GM21825 (cell line): ENCODE results near the gene TRIM25.
A peak's percentile ranks its signal among the peaks of the same experiment; 100 is the strongest.
"Not testable (repeated sequence)": the region's sequence is repeated elsewhere in the genome, so short reads cannot be mapped to it uniquely, and the experiment has no call there.

Source experiments
- ATAC-seq: cut with Tn5 transposase; IDR thresholded peaks from one replicate; pipeline ENCODE4 v1.9.1; 2021; ENCODE audit warnings: mild to moderate bottlenecking, moderate library complexity; ENCODE audit not compliant: unreplicated experiment

Gene TRIM25, protein sequence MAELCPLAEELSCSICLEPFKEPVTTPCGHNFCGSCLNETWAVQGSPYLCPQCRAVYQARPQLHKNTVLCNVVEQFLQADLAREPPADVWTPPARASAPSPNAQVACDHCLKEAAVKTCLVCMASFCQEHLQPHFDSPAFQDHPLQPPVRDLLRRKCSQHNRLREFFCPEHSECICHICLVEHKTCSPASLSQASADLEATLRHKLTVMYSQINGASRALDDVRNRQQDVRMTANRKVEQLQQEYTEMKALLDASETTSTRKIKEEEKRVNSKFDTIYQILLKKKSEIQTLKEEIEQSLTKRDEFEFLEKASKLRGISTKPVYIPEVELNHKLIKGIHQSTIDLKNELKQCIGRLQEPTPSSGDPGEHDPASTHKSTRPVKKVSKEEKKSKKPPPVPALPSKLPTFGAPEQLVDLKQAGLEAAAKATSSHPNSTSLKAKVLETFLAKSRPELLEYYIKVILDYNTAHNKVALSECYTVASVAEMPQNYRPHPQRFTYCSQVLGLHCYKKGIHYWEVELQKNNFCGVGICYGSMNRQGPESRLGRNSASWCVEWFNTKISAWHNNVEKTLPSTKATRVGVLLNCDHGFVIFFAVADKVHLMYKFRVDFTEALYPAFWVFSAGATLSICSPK

DNA sequence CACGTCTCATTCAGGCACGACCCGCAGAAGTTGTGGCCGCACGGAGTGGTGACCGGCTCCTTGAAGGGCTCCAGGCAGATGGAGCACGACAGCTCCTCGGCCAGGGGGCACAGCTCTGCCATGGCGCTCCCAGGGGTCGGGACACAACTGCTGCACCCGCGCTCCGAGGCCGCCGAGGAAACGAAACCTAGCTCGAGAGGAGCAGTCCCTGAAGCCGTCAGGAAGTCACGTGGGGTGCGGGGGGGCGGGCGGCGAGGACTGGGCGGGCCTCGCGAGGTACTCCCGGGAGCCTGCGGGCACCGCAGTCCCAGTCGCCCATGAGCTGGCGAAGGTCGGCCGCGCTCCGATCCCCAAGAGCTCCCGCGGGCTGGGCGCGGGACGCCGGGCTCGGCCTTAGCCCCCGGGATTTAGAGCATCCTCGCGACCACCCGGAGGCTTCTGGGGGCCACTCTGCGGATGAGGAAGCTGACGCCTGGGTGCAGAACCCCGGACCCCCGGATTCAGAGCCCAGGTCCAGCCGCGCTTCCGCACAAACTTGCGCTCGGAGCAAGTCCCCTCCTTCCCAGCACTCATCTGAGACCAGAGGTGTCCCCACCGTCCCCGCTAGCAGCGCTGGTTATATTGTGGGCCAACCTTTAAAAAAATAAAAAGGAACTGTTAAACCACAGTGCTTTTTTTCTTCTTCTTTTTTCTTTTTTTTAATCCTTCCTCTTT lies at the start of gene TRIM25:
Gene TRIM25, minus strand, starts transcription at position 183 of the 714 bp plus-strand sequence. Its CDS starts 61 bp downstream, at position 122.
- peak; percentile 62 for ATAC-seq

DNA sequence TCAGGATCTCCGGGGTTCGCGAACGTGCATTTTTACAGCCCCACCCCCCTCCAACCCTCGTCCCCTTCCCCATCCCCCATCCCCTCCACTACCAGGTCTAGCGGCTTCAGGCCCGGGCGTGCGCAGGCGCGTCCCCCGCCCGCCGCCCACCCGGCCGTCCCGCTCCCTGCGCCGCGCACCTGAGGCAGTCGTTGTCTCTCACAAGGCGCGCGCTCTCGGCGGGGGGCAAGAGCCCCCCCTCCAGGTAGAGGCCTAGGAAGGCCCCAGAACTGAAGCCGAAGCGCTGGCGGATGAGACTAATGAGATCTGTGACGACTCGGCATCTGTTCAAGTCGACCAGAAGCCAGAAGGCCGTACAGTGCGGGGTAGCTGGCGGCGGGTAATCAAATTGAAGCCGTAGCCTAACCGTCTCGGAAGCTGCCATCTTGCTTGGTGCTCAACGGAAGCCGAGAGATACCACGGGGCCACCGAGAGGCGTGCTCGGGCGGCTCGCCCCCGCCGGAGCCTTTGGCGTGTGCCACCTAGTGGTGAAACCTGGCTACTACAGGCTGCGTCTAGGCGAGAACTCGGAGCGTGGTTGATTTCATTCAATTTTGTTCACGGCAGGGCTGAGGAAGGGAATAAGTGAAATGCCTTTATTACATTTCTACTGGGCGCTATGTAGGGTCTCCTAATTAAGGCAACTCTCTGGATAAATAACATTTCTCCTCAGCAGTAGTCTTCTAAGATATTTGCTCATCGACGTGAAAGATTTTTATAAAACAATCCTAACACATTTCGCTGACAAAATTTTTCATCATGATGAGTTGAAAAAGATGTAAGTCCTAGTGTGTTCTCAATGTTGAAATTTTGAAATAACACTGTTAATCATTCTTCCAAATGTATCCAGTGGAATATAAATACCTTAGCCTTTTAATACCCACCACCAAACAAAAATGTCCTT lies 47.0 kb upstream of the TRIM25 start, which contains the start of gene COIL:
Gene COIL, minus strand, starts transcription at position 455 of the 943 bp plus-strand sequence. Its CDS starts 31 bp downstream, at position 424.
- ATAC-seq = peak; percentile 96

DNA sequence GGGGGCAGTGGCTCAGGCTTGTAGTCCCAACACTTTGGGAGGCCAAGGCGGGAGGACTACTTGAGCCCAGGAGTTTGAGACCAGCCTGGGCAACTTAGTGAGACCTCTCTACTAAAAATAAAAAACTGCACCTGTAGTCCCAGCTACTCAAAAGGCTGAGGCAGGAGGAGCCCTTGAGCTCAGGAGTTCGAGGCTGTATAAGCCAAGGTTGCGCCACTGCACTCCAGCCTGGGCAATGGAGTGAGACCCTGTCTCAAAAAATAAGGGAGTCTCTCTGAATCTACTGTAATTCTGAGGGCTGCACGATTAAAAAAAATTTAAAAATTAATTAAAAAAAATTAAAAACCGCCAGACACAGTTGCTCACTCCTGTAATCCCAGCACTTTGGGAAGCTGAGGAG lies 43.1 kb upstream of the TRIM25 start:
- no peak for ATAC-seq

DNA sequence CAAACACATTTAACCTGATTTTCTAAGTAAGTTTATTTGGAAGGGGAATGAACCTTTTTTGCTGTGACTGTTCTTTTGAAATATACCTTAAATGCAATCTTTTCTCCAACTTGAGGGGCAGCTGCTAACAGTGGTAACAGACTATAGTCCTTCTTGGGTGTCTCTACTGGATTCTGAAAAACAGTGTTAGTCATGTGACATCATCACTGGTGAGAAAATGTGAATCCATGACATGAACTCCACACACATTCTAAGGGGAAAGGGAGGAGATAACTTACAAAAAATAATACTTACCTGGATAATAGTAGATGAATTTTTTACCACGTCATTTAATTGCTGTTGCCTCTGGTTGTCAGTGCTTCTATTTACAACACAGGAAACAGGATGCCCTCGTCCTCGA lies 35.7 kb upstream of the TRIM25 start:
- ATAC-seq = no peak

DNA sequence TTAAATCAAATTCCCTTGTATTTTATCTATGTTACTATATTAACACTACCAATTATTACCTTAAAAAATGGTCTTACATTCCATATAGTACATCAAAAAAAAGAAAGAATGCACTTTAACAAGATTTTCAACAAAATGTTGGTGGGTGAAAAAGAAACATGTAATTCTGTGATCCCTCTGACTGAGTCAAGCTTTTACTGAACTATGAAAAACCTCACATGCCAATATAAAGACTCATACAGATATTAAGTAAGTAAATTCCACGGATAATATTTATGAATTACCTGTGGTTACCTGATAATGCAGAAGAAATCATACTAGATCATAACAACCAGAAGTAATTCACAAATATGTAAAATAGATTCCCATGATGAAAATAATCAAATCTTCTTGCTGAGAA lies 34.6 kb upstream of the TRIM25 start:
- no peak for ATAC-seq

DNA sequence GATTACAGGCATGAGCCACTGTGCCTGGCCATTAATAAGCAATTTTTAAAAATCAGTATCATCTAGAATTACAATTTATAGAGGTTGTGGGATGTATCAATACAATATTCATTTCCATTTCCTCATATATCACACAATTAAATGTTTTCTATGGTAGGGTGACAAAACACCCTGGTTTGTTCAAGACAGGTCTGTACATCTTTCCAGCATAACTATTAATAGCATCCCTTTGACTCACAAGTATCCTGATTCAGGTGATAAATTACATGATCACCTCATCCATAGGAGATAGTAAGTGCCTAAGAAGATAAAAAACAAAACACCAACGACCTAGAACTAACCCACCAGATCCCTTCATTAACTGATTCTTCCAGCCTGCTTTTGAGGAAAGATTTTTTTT lies 33.9 kb upstream of the TRIM25 start:
- no peak for ATAC-seq

DNA sequence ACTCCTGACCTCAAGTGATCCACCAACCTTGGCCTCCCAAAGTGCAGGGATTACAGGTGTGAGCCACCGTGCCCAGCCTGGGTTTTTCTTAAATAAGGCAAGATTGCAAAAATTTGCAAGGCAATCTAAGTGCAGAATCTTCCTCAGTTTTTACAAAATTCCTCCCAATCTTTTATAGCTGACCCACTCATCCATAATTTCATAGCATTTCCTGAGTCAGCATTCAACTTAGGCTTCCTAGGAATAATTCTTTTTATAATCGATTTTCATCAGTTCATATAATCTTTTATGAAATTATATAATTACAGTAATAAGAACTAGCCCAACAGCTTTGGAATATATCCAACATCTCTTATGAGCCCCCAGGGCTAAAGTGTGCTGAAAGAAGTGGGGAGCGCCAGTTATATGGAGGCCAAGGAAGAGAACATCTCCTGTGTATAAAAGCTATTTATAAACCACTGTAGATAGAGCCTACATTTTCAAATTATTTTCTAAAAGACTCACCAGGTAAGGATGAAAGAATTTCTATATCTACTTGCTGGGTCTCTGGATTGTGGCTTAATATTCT lies 32.2 kb upstream of the TRIM25 start:
- ATAC-seq = no peak

DNA sequence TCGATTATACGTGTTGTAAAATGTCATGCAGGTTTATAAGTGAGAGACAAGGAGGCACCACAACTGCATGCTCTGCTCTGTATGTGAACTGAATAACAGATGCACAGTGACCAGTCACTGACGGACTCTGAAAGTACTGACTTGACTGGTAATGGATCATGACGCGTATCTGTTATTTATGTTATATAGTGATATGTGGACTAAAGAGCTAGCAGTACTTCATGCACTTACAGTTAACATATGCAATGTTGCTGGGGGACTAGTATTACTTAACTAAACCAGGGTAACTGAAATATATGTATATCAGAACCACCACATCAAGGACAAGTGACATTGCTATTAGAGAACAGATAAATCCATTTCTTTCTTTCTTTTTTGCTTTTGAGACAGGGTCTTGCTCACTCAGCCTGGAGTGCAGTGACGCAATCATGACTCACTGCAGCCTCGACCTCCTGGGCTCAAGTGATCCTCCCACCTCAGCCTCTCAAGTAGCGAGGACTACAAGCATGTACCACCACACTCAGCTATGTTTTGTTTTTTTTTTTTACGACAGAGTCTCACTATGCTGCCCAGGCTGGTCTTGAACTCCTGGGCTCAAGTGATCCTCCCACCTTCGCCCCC lies 29.8 kb upstream of the TRIM25 start:
- no peak for ATAC-seq

DNA sequence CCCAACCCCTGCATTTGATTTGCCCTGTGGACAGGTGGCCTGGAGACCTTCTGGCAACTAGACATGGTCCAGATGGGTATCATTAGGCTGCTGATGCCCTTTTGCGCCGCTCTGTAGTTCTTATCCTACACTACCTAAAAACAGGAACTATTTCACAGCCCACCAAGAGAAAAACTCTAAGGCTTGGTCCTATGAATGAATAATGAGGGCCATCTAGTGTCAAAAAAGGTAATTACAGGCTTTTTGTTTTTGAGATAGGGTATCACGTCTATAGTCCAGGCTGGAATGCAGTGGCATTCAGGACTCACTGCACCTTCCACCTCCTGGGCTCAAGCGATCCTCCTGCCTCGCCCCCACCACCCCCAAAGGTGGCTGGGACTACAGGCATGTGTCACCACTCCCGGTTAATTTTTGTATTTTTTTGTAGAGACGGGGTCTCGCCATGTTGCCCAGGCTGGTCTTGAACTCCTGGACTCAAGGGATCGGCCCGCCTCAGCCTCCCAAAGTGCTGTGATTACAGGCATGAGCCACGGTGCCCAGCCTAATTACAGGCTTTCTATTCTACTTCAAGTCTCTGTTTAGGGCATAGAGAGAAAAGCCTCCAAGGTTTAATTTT lies 26.1 kb upstream of the TRIM25 start:
- peak; percentile 67 for ATAC-seq

DNA sequence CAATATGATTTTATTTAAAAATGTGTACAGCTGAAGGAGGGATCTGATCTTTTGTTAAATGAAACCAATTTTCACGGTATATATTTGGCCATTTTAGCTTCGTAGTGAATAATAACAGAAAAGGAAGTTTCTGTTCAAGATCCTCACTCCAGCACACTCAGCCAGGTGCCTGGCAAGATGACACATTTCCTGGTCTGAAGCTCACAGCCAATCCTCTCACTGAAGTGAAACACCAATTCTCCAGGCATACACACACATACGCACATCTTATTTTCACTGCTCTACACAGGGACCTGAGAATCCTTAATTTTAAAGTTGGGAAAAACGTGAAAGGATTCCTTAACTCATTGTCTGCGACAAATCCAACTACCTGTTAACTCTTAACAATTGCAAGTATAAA lies 24.4 kb upstream of the TRIM25 start:
- ATAC-seq = not testable (repeated sequence)

DNA sequence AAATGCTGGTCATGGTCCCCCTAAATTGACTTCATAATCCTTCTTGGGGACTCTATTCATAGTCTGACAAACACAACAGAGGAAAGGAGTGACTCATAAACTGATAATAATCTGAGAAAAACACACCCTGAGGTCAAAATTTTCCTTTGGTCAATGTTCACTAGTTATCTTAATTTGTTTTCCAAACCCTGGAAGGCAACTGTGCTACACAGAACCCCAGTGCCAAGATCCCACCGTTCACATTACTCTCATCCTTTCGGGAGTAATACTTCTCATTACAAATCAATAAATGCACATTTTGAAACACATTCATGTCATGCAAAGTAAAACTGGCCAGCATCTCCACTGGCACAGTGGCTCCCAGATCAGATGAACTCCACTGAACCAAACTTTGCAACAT lies 23.8 kb upstream of the TRIM25 start:
- no peak for ATAC-seq

DNA sequence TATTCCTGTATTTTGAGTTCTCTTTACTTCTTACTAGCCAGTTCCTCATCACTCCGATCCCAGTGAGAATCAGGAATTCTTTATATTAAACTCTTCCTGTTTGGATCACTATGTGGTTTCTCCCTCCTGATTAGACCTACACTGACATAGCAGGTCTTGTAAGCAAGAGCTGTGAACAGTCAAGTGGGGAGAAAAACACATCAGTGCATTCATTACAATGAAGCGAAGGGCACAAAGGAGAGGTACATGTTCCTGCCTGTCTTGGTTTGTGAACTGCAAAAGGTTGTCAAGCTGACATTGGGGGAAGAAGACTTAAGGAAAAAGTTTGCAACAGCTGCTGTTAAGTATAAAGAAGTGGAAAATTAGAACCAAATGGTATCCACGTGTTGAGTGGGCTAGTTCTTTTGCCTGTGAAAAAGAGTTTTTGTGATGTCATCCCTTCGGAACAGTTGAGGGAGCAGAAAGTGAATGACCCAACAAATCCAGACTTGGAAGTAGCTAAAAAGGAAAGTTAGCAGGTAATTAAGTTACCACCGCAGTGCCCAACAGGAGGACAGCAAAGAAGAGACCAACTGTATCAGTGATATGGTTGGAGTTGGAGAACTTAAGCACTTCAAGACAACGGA lies 23.0 kb upstream of the TRIM25 start:
- ATAC-seq = no peak

DNA sequence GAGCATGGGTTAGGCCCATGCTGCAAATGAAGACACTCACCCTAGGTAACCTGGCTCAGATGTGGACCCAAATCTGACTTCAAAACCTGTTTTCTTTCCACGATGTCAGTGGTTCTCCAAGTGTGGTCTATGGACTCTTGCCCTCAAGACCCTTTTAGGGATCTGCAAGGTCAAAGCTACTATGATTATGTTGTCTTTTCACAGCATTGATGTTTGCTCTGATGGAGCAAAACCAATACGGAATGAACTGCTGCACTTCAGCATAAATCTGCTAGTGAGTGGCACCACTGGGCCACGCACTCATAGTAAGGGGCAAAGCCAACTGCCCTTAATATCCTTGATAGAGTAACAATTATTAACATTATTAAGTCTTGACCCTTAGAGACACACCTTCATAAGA lies 21.6 kb upstream of the TRIM25 start:
- ATAC-seq = no peak

DNA sequence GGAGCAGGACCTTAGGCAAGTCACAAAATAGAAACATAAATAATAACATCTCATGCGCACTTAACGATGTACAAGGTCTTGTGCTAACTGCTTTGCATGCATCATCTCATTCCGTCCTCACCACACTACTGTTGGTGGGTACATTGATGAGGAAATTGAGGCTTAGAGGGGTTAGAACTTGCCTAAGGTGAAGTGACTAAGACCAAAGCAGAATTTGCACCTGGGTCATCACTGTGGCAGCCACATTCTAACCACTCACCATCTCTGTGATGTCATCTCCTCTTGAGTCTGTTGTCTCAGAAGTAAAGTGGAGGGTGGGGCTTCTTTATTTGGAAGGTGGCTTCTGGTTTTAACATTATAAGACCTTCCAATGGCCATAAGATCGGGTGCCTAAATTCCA lies 20.4 kb upstream of the TRIM25 start:
- no peak for ATAC-seq

DNA sequence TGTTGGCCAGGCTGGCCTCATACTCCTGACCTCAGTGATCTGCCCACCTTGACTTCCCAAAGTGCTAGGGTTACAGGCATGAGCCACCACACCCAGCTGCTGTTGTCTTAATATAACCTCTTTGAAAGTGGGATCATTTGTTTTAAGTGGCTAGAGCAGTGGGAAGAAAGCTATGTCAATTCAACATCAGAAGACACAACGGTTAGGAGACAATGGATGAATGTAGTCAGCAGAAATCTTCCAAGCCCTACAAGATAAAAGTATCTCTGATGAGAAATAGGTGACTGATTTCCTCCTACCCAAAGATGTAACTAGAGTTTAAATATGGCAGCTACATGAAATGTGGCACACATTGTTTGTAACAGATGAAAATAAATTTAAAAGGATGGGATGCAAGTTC lies 20.0 kb upstream of the TRIM25 start:
- ATAC-seq = no peak

DNA sequence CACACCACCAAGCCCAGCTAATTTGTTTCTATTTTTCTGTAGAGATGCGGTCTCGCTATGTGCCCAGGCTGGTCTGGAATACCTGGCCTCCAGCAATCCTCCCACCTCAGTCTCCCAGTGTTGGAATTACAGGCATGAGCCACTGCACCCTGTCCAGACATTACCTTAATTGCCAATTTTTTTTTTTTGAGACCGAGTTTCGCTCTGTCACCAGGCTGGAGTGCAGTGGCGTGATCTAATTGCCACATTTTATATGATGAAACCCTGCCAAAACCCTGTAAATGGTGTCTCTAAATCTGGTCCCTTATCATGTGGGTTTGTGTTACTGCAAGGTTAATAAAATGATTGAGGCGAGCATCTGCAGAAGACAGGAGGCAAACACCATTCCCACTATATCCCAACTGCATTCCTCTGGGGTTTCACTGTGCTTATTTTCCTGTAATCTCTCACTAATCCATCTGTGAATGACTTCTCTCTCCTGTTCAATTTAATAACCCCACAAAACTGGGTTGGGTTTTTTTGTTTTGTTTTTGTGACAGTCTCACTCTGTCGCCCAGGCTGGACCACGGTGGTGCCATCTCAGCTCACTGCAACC lies 19.4 kb upstream of the TRIM25 start:
- ATAC-seq = no peak

DNA sequence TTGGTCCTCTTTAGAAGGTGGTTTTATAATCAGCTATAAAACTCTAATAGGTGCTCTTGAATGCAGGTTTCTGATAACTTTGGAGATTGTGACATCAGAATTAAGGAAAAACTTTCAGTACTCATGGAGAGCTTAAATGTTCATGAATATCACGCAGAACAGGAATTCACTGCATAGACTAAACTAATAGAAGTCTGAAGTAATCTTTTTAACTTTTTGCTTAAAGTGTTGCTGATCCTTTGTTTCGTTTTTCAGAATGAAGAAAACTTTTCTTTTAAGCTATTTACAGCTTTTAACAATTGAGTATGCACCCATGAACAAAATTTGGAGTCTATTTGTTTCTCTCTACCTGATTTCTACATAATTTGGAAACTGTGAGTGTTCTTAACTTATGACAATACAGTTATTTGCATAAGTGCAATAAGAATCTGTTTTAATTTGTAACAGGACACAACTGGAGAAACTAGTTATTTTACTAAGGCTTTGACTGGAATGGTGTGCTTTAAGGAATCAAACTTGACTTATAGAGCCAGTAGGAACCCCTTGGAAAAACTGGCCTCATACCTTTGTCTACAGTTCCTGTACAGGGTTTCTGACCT lies 17.0 kb upstream of the TRIM25 start:
- ATAC-seq = no peak

DNA sequence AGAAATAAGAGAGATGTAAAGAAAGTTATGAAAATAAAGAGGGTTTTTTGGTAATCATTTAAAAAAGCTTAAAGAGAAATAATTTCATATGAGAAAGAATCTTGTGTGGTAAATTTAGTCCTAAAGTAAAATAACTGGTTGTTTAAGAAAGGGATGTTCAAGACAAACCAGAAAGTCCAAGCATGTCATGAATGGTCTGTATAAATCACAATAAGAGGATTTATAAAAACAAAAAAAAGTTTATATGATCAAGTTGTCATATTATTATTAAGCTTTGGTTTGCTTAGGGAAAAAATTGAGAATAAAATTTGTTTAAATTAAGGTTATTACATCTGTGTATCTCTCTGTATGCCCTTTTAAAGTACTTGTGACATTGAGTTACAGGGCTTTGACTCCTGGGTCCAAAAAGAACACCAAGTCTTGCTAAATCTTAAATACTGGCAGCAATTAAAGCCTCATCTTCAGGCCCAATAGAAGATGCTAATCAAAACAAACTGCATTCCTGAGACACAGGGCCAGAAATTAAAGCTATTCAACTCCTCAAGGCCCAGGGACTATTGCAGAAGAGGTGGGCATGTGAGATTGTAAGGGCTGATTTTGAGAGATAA lies 15.6 kb upstream of the TRIM25 start:
- no peak for ATAC-seq
